DMS53 treated with DMSO at 0.1 percent for 48 hours (cell line): ENCODE data around the gene ARHGAP6.

Experiments
- DNase-seq: peaks from one replicate; lab custom pipeline; 2025; ENCODE audit not compliant: unreplicated experiment; lab: John Stamatoyannopoulos, UW

The ARHGAP6 gene

GRCh38 chrX:11665168-11666111 is at the start of gene ARHGAP6:
Gene ARHGAP6, minus strand, starts transcription at chrX:11665920. Its CDS starts 1,092 bp downstream, at chrX:11664828.
- no peak for DNase-seq

GRCh38 chrX:11704725-11705495 is 39.2 kb upstream of the ARHGAP6 start:
- no peak for DNase-seq

- no peak for DNase-seq
These were observed 38.1 kb upstream of the ARHGAP6 start for GRCh38 chrX:11703855-11704254.

- no peak for DNase-seq
These were observed 37.4 kb upstream of the ARHGAP6 start for GRCh38 chrX:11702965-11703631.

GRCh38 chrX:11702420-11702819 is 36.7 kb upstream of the ARHGAP6 start:
- DNase-seq, result no peak

- DNase-seq, result no peak
These were observed 33.0 kb upstream of the ARHGAP6 start for GRCh38 chrX:11698702-11699101.

- DNase-seq, result no peak
These were observed 22.5 kb upstream of the ARHGAP6 start for GRCh38 chrX:11688201-11688600.

GRCh38 chrX:11687157-11687556 is 21.4 kb upstream of the ARHGAP6 start:
- no peak for DNase-seq

GRCh38 chrX:11683057-11683456 is 17.3 kb upstream of the ARHGAP6 start:
- no peak for DNase-seq

- no peak for DNase-seq
These were observed 12.4 kb upstream of the ARHGAP6 start for GRCh38 chrX:11678158-11678557.

GRCh38 chrX:11672213-11672612 is 6.5 kb upstream of the ARHGAP6 start:
- DNase-seq, result no peak

- DNase-seq, result no peak
These were observed 4.6 kb upstream of the ARHGAP6 start for GRCh38 chrX:11670316-11670715.

GRCh38 chrX:11666952-11667685 is 1.4 kb upstream of the ARHGAP6 start:
- DNase-seq, result no peak

- DNase-seq, result no peak
These were observed 444 bp upstream of the ARHGAP6 start for GRCh38 chrX:11666164-11666563.

GRCh38 chrX:11664211-11665167 is 1.2 kb downstream of the ARHGAP6 start:
- DNase-seq, result no peak

GRCh38 chrX:11663875-11664210 is 1.9 kb downstream of the ARHGAP6 start:
- no peak for DNase-seq

GRCh38 chrX:11655282-11656015 is 10.3 kb downstream of the ARHGAP6 start:
- no peak for DNase-seq

- no peak for DNase-seq
These were observed 16.8 kb downstream of the ARHGAP6 start for GRCh38 chrX:11648705-11649519.
